Stomach (tissue), 4 donors: ENCODE results near the gene PTPRJ.

Experiments used
- POLR2A ChIP-seq, 4 donors: fragments of 450-650 bp; IDR thresholded peaks; one replicate each; pipeline ENCODE4 v1.6.1; 2016; ENCODE audit warnings: antibody characterized with exemption in 4 of 4, control low read depth in 2 of 4, mild to moderate bottlenecking in 1 of 4, moderate library complexity in 1 of 4
- POLR2AphosphoS5 ChIP-seq, 3 donors: sonication (generic); formaldehyde crosslinking; IDR thresholded peaks; one replicate each; pipeline ENCODE4 v1.6.1; 2016; ENCODE audit warnings: antibody characterized with exemption in 3 of 3
- TF ChIP-seq, protein P1 (sequence below), 7 experiments: fragments of 450-650 bp in 4 of 7; fragments of 200-600 bp in 3 of 7; sonication (generic) in 3 of 7; IDR thresholded peaks; one replicate each; pipeline ENCODE4 v1.5.1; 2016 to 2019; ENCODE audit warnings: antibody characterized with exemption in 7 of 7, control low read depth in 2 of 7, mild to moderate bottlenecking in 1 of 7

DNA sequence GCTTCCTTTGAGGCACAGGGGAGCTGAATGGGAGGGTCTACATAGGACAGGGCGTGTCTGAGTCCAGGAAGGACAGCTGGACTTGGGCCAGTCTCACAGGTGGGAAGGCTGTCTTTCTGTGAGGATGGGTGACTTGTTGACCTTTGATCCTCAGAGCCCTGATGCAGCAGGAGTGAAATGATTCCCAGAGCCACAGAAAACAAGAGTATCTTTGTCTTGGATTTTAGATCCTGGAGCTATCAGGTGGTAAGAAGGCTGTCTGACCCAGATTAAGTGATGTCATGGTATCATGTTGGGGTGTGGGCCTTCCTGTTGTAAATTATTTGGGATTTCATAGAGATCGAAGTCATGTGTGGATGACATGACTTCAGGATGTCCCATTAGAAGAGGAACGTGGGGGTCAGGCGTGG, 15.0 kb downstream of the PTPRJ start:
- TF ChIP-seq POLR2AphosphoS5 (IDR thresholded peaks at IDR 0.05) (no peak), POLR2A (IDR thresholded peaks at IDR 0.05) (no peak)
- TF ChIP-seq, protein P1, sequence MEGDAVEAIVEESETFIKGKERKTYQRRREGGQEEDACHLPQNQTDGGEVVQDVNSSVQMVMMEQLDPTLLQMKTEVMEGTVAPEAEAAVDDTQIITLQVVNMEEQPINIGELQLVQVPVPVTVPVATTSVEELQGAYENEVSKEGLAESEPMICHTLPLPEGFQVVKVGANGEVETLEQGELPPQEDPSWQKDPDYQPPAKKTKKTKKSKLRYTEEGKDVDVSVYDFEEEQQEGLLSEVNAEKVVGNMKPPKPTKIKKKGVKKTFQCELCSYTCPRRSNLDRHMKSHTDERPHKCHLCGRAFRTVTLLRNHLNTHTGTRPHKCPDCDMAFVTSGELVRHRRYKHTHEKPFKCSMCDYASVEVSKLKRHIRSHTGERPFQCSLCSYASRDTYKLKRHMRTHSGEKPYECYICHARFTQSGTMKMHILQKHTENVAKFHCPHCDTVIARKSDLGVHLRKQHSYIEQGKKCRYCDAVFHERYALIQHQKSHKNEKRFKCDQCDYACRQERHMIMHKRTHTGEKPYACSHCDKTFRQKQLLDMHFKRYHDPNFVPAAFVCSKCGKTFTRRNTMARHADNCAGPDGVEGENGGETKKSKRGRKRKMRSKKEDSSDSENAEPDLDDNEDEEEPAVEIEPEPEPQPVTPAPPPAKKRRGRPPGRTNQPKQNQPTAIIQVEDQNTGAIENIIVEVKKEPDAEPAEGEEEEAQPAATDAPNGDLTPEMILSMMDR (IDR thresholded peaks at IDR 0.05): no peak
